ENCODE results near the gene PTPRG. TPM values are rescaled to one million over a fixed set of nuclear protein-coding genes. Genes with fewer than 3 reads are reported as not detected.

The PTPRG gene
- total and polyA plus RNA-seq, 10 of the 15 experiments (the other 5 are each of a cell fraction or from before 2014, with no cell fraction given): 0.29 to 20.7 (median 1.4) TPM

DNA sequence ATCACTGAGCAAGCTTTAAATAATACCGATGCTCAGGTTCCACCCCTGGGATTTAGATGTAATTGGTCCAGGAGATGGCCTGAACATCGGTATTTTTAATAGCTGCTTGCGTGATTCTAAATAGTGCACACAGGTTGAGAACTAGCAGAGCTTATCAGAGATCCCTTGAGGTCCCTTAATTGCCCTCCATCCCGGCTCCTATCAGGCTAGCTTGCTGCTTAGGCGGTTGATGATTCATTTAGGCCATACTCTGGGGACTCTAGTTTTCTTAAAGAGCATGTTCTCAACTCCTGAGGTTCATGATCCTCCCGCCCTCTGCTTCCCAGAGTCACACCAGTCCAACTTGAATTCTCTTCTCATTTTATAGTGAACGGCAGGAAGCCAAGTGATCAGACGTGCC lies 531.7 kb downstream of the PTPRG start:
- no peak overlapping the region for H3K4me3 ChIP-seq
- no peaks in the 10 kb centered on the region for H3K79me2 ChIP-seq (ENCODE audit: control insufficient read depth, insufficient read depth, low read length)
- ChIA-PET CTCF (interaction anchor here (1.2 to 1.3 kb wide), 2 partner anchors 10 to 12 kb away, joined by 3 read pairs; no protein-coding TSS in a partner anchor), POLR2A (interaction anchor here (1.1 kb wide), 1 partner anchor 145 kb away, joined by 3 read pairs; no protein-coding TSS in a partner anchor), SMC1A (ENCODE audit: uncharacterized antibody, unreplicated experiment) (interaction anchor here (0.6 to 1.4 kb wide), 7 partner anchors 10 to 157 kb away, joined by 3 to 7 read pairs (median 4); no protein-coding TSS in a partner anchor), RAD21 (ENCODE audit: unreplicated experiment) (interaction anchor here (0.6 to 1.7 kb wide), 6 partner anchors 12 to 532 kb away, joined by 3 to 4 read pairs (median 3); partner anchors contain the start of gene PTPRG)
- H3K27me3 ChIP-seq (replicated peaks in 1 of 2; ENCODE audit: control insufficient read depth in 2 of 2, insufficient read depth in 2 of 2, low read length in 1 of 2): peaks cover 0 to 4% of the 10 kb centered on the region in 2 experiments; a peak in 2 of 4 replicates
- WGBS (ENCODE audit: insufficient coverage, insufficient replicate concordance, low lambda C conversion rate, missing lambda C conversion rate): 21% methylated on average over 8 of the region's 8 CpGs
- intact Hi-C loops (cut with micrococcal nuclease; ENCODE audit: unreplicated experiment) (no loop called here), in situ Hi-C loops (cut with MboI) (no loop called here)
- no peaks in the 10 kb centered on the region for H4K20me1 ChIP-seq (ENCODE audit: control insufficient read depth, insufficient read depth)
- H2AFZ ChIP-seq (ENCODE audit: control insufficient read depth, low read depth, low read length): no peak overlapping the region
- H3K36me3 ChIP-seq (ENCODE audit: control insufficient read depth in 2 of 2, insufficient read depth in 2 of 2, low read length in 1 of 2): no peaks in the 10 kb centered on the region
- FAIRE-seq (no peak), DNase-seq (ENCODE audit: low read depth, low spot score) (no peak), ATAC-seq (peak; percentile 53)
- no peaks in the 10 kb centered on the region for H3K4me1 ChIP-seq (ENCODE audit: control insufficient read depth, insufficient read depth, low read length)
- no peaks in the 10 kb centered on the region for H3K9me3 ChIP-seq (replicated peaks; ENCODE audit: control insufficient read depth, insufficient read depth, low read length)
- no peak overlapping the region for H3K9ac ChIP-seq (ENCODE audit: control insufficient read depth, insufficient read depth, low read length)
- no peak overlapping the region for H3K27ac ChIP-seq (ENCODE audit: control insufficient read depth, insufficient read depth)
- BruUV-seq (replicated peaks): no TSS peak
- TF ChIP-seq EGR1 (IDR thresholded peaks at IDR 0.05; ENCODE audit: borderline replicate concordance in 1 of 2, low read depth in 2 of 2, low read length in 2 of 2) (no peak), MEF2B (IDR thresholded peaks at IDR 0.05; ENCODE audit: partially characterized antibody, poor library complexity, severe bottlenecking) (peak; percentile 61), TCF12 (IDR thresholded peaks at IDR 0.05; ENCODE audit: low read depth, low read length) (no peak), NR2C1 (IDR thresholded peaks at IDR 0.05) (no peak), EED (IDR thresholded peaks at IDR 0.05; ENCODE audit: low read depth) (no peak), SRF (IDR thresholded peaks at IDR 0.05; ENCODE audit: low read depth in 2 of 2, low read length in 2 of 2) (no peak), SIX5 (IDR thresholded peaks at IDR 0.05; ENCODE audit: low read depth, low read length, severe bottlenecking) (no peak), MTA2 (IDR thresholded peaks at IDR 0.05; ENCODE audit: low read depth) (peak; percentile 27; the same call in 1 of the 2 replicates)
- TF ChIP-seq, protein P1, sequence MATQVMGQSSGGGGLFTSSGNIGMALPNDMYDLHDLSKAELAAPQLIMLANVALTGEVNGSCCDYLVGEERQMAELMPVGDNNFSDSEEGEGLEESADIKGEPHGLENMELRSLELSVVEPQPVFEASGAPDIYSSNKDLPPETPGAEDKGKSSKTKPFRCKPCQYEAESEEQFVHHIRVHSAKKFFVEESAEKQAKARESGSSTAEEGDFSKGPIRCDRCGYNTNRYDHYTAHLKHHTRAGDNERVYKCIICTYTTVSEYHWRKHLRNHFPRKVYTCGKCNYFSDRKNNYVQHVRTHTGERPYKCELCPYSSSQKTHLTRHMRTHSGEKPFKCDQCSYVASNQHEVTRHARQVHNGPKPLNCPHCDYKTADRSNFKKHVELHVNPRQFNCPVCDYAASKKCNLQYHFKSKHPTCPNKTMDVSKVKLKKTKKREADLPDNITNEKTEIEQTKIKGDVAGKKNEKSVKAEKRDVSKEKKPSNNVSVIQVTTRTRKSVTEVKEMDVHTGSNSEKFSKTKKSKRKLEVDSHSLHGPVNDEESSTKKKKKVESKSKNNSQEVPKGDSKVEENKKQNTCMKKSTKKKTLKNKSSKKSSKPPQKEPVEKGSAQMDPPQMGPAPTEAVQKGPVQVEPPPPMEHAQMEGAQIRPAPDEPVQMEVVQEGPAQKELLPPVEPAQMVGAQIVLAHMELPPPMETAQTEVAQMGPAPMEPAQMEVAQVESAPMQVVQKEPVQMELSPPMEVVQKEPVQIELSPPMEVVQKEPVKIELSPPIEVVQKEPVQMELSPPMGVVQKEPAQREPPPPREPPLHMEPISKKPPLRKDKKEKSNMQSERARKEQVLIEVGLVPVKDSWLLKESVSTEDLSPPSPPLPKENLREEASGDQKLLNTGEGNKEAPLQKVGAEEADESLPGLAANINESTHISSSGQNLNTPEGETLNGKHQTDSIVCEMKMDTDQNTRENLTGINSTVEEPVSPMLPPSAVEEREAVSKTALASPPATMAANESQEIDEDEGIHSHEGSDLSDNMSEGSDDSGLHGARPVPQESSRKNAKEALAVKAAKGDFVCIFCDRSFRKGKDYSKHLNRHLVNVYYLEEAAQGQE (IDR thresholded peaks at IDR 0.05; ENCODE audit: low read depth, low read length): no peak
- TF ChIP-seq, protein P2, sequence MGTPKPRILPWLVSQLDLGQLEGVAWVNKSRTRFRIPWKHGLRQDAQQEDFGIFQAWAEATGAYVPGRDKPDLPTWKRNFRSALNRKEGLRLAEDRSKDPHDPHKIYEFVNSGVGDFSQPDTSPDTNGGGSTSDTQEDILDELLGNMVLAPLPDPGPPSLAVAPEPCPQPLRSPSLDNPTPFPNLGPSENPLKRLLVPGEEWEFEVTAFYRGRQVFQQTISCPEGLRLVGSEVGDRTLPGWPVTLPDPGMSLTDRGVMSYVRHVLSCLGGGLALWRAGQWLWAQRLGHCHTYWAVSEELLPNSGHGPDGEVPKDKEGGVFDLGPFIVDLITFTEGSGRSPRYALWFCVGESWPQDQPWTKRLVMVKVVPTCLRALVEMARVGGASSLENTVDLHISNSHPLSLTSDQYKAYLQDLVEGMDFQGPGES (IDR thresholded peaks at IDR 0.05): no peak
- TF ChIP-seq, protein P3, sequence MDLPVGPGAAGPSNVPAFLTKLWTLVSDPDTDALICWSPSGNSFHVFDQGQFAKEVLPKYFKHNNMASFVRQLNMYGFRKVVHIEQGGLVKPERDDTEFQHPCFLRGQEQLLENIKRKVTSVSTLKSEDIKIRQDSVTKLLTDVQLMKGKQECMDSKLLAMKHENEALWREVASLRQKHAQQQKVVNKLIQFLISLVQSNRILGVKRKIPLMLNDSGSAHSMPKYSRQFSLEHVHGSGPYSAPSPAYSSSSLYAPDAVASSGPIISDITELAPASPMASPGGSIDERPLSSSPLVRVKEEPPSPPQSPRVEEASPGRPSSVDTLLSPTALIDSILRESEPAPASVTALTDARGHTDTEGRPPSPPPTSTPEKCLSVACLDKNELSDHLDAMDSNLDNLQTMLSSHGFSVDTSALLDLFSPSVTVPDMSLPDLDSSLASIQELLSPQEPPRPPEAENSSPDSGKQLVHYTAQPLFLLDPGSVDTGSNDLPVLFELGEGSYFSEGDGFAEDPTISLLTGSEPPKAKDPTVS (IDR thresholded peaks at IDR 0.05; ENCODE audit: low read depth, low read length): no peak
- TF ChIP-seq, protein P4, sequence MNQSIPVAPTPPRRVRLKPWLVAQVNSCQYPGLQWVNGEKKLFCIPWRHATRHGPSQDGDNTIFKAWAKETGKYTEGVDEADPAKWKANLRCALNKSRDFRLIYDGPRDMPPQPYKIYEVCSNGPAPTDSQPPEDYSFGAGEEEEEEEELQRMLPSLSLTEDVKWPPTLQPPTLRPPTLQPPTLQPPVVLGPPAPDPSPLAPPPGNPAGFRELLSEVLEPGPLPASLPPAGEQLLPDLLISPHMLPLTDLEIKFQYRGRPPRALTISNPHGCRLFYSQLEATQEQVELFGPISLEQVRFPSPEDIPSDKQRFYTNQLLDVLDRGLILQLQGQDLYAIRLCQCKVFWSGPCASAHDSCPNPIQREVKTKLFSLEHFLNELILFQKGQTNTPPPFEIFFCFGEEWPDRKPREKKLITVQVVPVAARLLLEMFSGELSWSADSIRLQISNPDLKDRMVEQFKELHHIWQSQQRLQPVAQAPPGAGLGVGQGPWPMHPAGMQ (IDR thresholded peaks at IDR 0.05; ENCODE audit: borderline replicate concordance): no peak
- H3K4me2 ChIP-seq (ENCODE audit: control insufficient read depth, insufficient read depth): no peak overlapping the region
